ENCODE results near the gene PLSCR5. TPM values are rescaled to one million over a fixed set of nuclear protein-coding genes. Genes with fewer than 3 reads are reported as not detected.
A peak's percentile ranks its signal among the peaks of the same experiment; 100 is the strongest.

Gene PLSCR5
- total and polyA plus RNA-seq, 10 of the 15 experiments (the other 5 are each of a cell fraction or from before 2014, with no cell fraction given) = 0.06 TPM; not detected in 9

DNA sequence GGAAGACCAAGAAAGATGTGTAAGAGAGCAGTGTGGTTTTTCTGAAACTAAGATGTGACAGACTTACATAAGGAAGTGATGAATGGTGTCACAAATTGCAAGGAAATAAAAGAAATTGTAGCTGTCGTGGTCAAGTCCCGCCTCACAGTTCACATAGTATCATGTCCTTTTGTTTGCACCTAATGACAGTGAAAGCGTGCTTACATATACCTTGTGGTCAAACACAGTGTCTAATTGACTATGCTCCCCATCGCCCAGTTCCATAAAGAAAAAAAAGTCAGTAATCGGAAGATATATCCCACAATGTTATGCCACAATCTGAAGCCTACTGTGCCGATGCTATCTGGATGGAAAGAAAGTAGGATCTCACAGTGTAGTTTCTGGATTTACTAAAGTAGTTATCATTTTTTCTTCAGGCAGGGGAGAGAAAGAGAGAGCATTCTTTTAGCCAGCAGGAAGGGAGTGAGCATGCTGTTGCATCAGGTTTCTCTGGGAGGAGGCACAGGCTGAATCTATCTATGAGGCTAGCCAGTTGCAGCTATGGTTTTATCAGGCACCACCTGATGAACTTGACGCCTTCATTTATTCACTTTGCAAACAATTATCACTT, 50.9 kb downstream of the PLSCR5 start:
- ATAC-seq = peak; percentile 34
- FAIRE-seq = no peak
- WGBS (ENCODE audit: insufficient coverage, insufficient replicate concordance, low lambda C conversion rate, missing lambda C conversion rate) = 56% methylated on average over 7 of the region's 7 CpGs
- DNase-seq (ENCODE audit: low read depth, low spot score) = no peak
- CTCF ChIA-PET = interaction anchor here (1.4 kb wide), 1 partner anchor 21 kb away, joined by 3 read pairs; no protein-coding TSS in a partner anchor
- POLR2A ChIA-PET = no interaction called here
- no peak overlapping the region for H3K4me3 ChIP-seq
- SMC1A ChIA-PET (ENCODE audit: uncharacterized antibody, unreplicated experiment) = interaction anchor here (0.9 to 2.0 kb wide), 2 partner anchors 11 to 20 kb away, joined by 3 to 6 read pairs; no protein-coding TSS in a partner anchor
- intact Hi-C loops (cut with micrococcal nuclease; ENCODE audit: unreplicated experiment) (no loop called here), in situ Hi-C loops (cut with MboI) (no loop called here)
- H2AFZ ChIP-seq (ENCODE audit: control insufficient read depth, low read depth, low read length) = no peak overlapping the region
- H3K9ac ChIP-seq (ENCODE audit: control insufficient read depth, insufficient read depth, low read length) = no peak overlapping the region
- no peaks in the 10 kb centered on the region for H4K20me1 ChIP-seq (ENCODE audit: control insufficient read depth, insufficient read depth)
- no peak overlapping the region for H3K4me2 ChIP-seq (ENCODE audit: control insufficient read depth, insufficient read depth)
- peaks cover 9% of the 10 kb centered on the region; the same call in 1 of the 2 replicates for H3K4me1 ChIP-seq (ENCODE audit: control insufficient read depth, insufficient read depth, low read length)
- RAD21 ChIA-PET (ENCODE audit: unreplicated experiment) = interaction anchor here (1.7 kb wide), 1 partner anchor 10 kb away, joined by 6 read pairs; the partner anchor contains the start of gene PLSCR1
- no peaks in the 10 kb centered on the region for H3K36me3 ChIP-seq (ENCODE audit: control insufficient read depth in 2 of 2, insufficient read depth in 2 of 2, low read length in 1 of 2)
- no peaks in the 10 kb centered on the region for H3K79me2 ChIP-seq (ENCODE audit: control insufficient read depth, insufficient read depth, low read length)
- no TSS peak for BruUV-seq (replicated peaks)
- no peaks in the 10 kb centered on the region for H3K9me3 ChIP-seq (replicated peaks; ENCODE audit: control insufficient read depth, insufficient read depth, low read length)
- no peak overlapping the region for H3K27ac ChIP-seq (ENCODE audit: control insufficient read depth, insufficient read depth)
- H3K27me3 ChIP-seq (replicated peaks in 1 of 2; ENCODE audit: control insufficient read depth in 2 of 2, insufficient read depth in 2 of 2, low read length in 1 of 2) = no peaks in the 10 kb centered on the region
- TF ChIP-seq FOS (IDR thresholded peaks at IDR 0.05; ENCODE audit: borderline replicate concordance, extremely low read depth, insufficient read length) = no peak
- peak in 1 of 2 experiments; percentile 44; a peak in 1 of 4 replicates for TF ChIP-seq BHLHE40 (IDR thresholded peaks at IDR 0.05; ENCODE audit: borderline replicate concordance in 1 of 2, low read depth in 2 of 2, low read length in 1 of 2)
- no peak for TF ChIP-seq POLR2AphosphoS2 (IDR thresholded peaks at IDR 0.05; ENCODE audit: low read depth, low read length)
- TF ChIP-seq KAT2A (conservative IDR thresholded peaks at IDR 0.05; ENCODE audit: control insufficient read depth, low read depth, low read length) = no peak
- TF ChIP-seq, protein P1, sequence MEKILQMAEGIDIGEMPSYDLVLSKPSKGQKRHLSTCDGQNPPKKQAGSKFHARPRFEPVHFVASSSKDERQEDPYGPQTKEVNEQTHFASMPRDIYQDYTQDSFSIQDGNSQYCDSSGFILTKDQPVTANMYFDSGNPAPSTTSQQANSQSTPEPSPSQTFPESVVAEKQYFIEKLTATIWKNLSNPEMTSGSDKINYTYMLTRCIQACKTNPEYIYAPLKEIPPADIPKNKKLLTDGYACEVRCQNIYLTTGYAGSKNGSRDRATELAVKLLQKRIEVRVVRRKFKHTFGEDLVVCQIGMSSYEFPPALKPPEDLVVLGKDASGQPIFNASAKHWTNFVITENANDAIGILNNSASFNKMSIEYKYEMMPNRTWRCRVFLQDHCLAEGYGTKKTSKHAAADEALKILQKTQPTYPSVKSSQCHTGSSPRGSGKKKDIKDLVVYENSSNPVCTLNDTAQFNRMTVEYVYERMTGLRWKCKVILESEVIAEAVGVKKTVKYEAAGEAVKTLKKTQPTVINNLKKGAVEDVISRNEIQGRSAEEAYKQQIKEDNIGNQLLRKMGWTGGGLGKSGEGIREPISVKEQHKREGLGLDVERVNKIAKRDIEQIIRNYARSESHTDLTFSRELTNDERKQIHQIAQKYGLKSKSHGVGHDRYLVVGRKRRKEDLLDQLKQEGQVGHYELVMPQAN (conservative IDR thresholded peaks at IDR 0.05) = no peak
- no peak for TF ChIP-seq ZNF24 (IDR thresholded peaks at IDR 0.05)
- no peak for TF ChIP-seq TAF1 (IDR thresholded peaks at IDR 0.05; ENCODE audit: borderline replicate concordance, low read depth, low read length)
- no peak for TF ChIP-seq CHD4 (IDR thresholded peaks at IDR 0.05)
- no peak for TF ChIP-seq MYB (IDR thresholded peaks at IDR 0.05; ENCODE audit: borderline replicate concordance, low read depth, low read length)
- TF ChIP-seq NFYB (IDR thresholded peaks at IDR 0.05; ENCODE audit: insufficient read depth, low read depth, low read length) = no peak
- TF ChIP-seq TCF7 (IDR thresholded peaks at IDR 0.05; ENCODE audit: borderline replicate concordance) = no peak
- TF ChIP-seq, protein P2, sequence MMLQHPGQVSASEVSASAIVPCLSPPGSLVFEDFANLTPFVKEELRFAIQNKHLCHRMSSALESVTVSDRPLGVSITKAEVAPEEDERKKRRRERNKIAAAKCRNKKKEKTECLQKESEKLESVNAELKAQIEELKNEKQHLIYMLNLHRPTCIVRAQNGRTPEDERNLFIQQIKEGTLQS (IDR thresholded peaks at IDR 0.05; ENCODE audit: borderline replicate concordance, extremely low read depth, low read depth, low read length) = no peak
- TF ChIP-seq ZNF384 (IDR thresholded peaks at IDR 0.05; ENCODE audit: borderline replicate concordance, low read depth, low read length) = no peak
- TF ChIP-seq, protein P3, sequence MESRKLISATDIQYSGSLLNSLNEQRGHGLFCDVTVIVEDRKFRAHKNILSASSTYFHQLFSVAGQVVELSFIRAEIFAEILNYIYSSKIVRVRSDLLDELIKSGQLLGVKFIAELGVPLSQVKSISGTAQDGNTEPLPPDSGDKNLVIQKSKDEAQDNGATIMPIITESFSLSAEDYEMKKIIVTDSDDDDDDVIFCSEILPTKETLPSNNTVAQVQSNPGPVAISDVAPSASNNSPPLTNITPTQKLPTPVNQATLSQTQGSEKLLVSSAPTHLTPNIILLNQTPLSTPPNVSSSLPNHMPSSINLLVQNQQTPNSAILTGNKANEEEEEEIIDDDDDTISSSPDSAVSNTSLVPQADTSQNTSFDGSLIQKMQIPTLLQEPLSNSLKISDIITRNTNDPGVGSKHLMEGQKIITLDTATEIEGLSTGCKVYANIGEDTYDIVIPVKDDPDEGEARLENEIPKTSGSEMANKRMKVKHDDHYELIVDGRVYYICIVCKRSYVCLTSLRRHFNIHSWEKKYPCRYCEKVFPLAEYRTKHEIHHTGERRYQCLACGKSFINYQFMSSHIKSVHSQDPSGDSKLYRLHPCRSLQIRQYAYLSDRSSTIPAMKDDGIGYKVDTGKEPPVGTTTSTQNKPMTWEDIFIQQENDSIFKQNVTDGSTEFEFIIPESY (IDR thresholded peaks at IDR 0.05) = no peak
- no peak for TF ChIP-seq TCF3 (IDR thresholded peaks at IDR 0.05; ENCODE audit: borderline replicate concordance, insufficient read depth, low read depth, low read length)
- TF ChIP-seq, protein P4, sequence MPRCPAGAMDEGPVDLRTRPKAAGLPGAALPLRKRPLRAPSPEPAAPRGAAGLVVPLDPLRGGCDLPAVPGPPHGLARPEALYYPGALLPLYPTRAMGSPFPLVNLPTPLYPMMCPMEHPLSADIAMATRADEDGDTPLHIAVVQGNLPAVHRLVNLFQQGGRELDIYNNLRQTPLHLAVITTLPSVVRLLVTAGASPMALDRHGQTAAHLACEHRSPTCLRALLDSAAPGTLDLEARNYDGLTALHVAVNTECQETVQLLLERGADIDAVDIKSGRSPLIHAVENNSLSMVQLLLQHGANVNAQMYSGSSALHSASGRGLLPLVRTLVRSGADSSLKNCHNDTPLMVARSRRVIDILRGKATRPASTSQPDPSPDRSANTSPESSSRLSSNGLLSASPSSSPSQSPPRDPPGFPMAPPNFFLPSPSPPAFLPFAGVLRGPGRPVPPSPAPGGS (IDR thresholded peaks at IDR 0.05; ENCODE audit: borderline replicate concordance, insufficient read depth, low read depth, low read length, poor library complexity, severe bottlenecking) = no peak
